GM12878 (cell line): ENCODE results near the gene RBPJL. TPM values are rescaled to one million over a fixed set of nuclear protein-coding genes. Genes with fewer than 3 reads are reported as not detected.
A peak's percentile ranks its signal among the peaks of the same experiment; 100 is the strongest.

Source experiments
- ATAC-seq: fragments of 200-7000 bp; cut with Tn5 transposase; 3 replicates; pipeline ENCODE4 v1.9.1; 2020; ENCODE audit warnings: mild to moderate bottlenecking, moderate library complexity
- BruUV-seq: library from RNA; stranded (reverse); fragments of 400-500 nt; replicated peaks from 2 replicates; lab custom pipeline; 2021; lab: Mats Ljungman, UMichigan
- CTCF ChIA-PET: fragments of 300-600 bp; sonication (Branson Sonifier 250); formaldehyde crosslinking; extraction: SDS; loops from one replicate; lab custom pipeline; 2021; ENCODE audit warnings: inconsistent platforms; lab: Yijun Ruan, JAX
- POLR2A ChIA-PET: fragments of 350-600 bp; formaldehyde crosslinking; extraction: SDS; loops from one replicate; lab custom pipeline; 2021; ENCODE audit warnings: inconsistent platforms; lab: Charles Lee
- RAD21 ChIA-PET: fragments of 300-600 bp; sonication (Branson Sonifier 250); formaldehyde crosslinking; loops from one replicate; lab custom pipeline; 2023; ENCODE audit warnings: antibody characterized with exemption; ENCODE audit not compliant: unreplicated experiment; lab: Charles Lee
- SMC1A ChIA-PET: fragments of 300-600 bp; sonication (Branson Sonifier 250); formaldehyde crosslinking; loops from one replicate; lab custom pipeline; 2023; ENCODE audit not compliant: unreplicated experiment, uncharacterized antibody; lab: Charles Lee
- DNase-seq: peaks from one replicate; pipeline ENCODE4 v3.0.0-alpha.2; 2011; ENCODE audit warnings: low read depth, low spot score
- FAIRE-seq: peaks from 3 replicates; lab custom pipeline; 2011; peaks lifted over from hg19 to GRCh38; lab: Jason Lieb, UNC
- H2AFZ ChIP-seq: 2 replicates; pipeline ENCODE4 v1.6.0; 2011; ENCODE audit warnings: low read depth, low read length, control low read depth; ENCODE audit not compliant: control insufficient read depth
- H3K27ac ChIP-seq: 2 replicates; pipeline ENCODE4 v1.5.1; 2011; ENCODE audit warnings: control low read depth; ENCODE audit not compliant: control insufficient read depth, insufficient read depth
- H3K27me3 ChIP-seq, 2 experiments: replicated peaks in 1 of 2; 2 replicates each; pipeline versions ENCODE4 v1.6.0 to v1.6.1; 2011; ENCODE audit warnings: low read length in 1 of 2; ENCODE audit not compliant: control insufficient read depth in 2 of 2, insufficient read depth in 2 of 2
- H3K36me3 ChIP-seq, 2 experiments: 2 replicates each; pipeline ENCODE4 v1.5.1; 2011; ENCODE audit warnings: low read length in 1 of 2; ENCODE audit not compliant: control insufficient read depth in 2 of 2, insufficient read depth in 2 of 2
- H3K4me1 ChIP-seq: 2 replicates; pipeline ENCODE4 v1.6.1; 2011; ENCODE audit warnings: mild to moderate bottlenecking, low read length, moderate library complexity, mixed read lengths; ENCODE audit not compliant: control insufficient read depth, insufficient read depth
- H3K4me2 ChIP-seq: 2 replicates; pipeline ENCODE4 v1.6.0; 2011; ENCODE audit warnings: control low read depth; ENCODE audit not compliant: control insufficient read depth, insufficient read depth
- H3K4me3 ChIP-seq: fragments of 200-600 bp; sonication (generic); 2 replicates; pipeline ENCODE4 v1.5.1; 2016
- H3K79me2 ChIP-seq: 2 replicates; pipeline ENCODE4 v1.6.0; 2011; ENCODE audit warnings: low read length; ENCODE audit not compliant: control insufficient read depth, insufficient read depth
- H3K9ac ChIP-seq: 2 replicates; pipeline ENCODE4 v1.8.0; 2011; ENCODE audit warnings: low read length, control low read depth, mixed read lengths; ENCODE audit not compliant: control insufficient read depth, insufficient read depth
- H3K9me3 ChIP-seq: replicated peaks from 3 replicates; pipeline ENCODE4 v1.5.1; 2011; ENCODE audit warnings: mild to moderate bottlenecking, low read length; ENCODE audit not compliant: control insufficient read depth, insufficient read depth
- H4K20me1 ChIP-seq: 2 replicates; pipeline ENCODE4 v1.6.0; 2011; ENCODE audit not compliant: control insufficient read depth, insufficient read depth
- CHD1 ChIP-seq: IDR thresholded peaks from 2 replicates; pipeline ENCODE4 v1.6.1; 2012; ENCODE audit warnings: low read depth, low read length, improper control_type of control experiment
- HCFC1 ChIP-seq: fragments of 150-350 bp; IDR thresholded peaks from 2 replicates; pipeline ENCODE4 v1.6.1; 2014; ENCODE audit warnings: low read length
- PAX5 ChIP-seq: IDR thresholded peaks from 2 replicates; pipeline ENCODE4 v1.6.1; 2011; ENCODE audit warnings: low read depth, low read length, borderline replicate concordance
- SIX5 ChIP-seq: IDR thresholded peaks from 2 replicates; pipeline ENCODE4 v1.6.1; 2011; ENCODE audit warnings: mild to moderate bottlenecking, low read depth, low read length, moderate library complexity; ENCODE audit not compliant: severe bottlenecking
- SMAD1 ChIP-seq: fragments of 450-650 bp; IDR thresholded peaks from 2 replicates; pipeline ENCODE4 v1.6.1; 2018; ENCODE audit warnings: mild to moderate bottlenecking, low read depth; ENCODE audit not compliant: partially characterized antibody
- YBX1 ChIP-seq: fragments of 450-650 bp; IDR thresholded peaks from 2 replicates; pipeline ENCODE4 v1.6.1; 2016; ENCODE audit warnings: antibody characterized with exemption
- WGBS: methylation state at CpG from one replicate; pipeline ENCODE4 v1.1.6; 2016; ENCODE audit warnings: low lambda C conversion rate; ENCODE audit not compliant: insufficient replicate concordance, insufficient coverage; ENCODE audit errors: missing lambda C conversion rate; 5-methylcytosine and 5-hydroxymethylcytosine counted together
- in situ Hi-C: fragments of 300-500 bp; cut with MboI; formaldehyde crosslinking; loops from 9 replicates; pipeline ENCODE4 v1.14.3; 2018; ENCODE audit warnings: mixed read lengths
- intact Hi-C: fragments of 100-400 bp; cut with micrococcal nuclease; formaldehyde crosslinking; loops from one replicate; pipeline ENCODE4 v1.14.2; 2022; ENCODE audit not compliant: unreplicated experiment
- polyA plus RNA-seq, 11 experiments: library from polyadenylated mRNA; depleted of rRNA in 4 of 11; unstranded in 6 of 11; stranded (reverse) in 5 of 11; fragments of >200 nt; fragmentation: Nextera tagmentation in 4 of 11; fragmentation: Illumina TruSeq in 1 of 11; extraction: Ambion mirVana in 4 of 11; extraction: Trizol in 1 of 11; gene quantifications; 1 replicate in 1 of 11; 2 replicates in 10 of 11; pipeline versions ENCODE4 v1.2.1 to v1.2.3, GENCODE V29; 2011 to 2016; ENCODE audit warnings: inconsistent platforms in 2 of 11, missing spikeins in 2 of 11, low read depth in 1 of 11
- total RNA-seq, 4 experiments: library from RNA; depleted of rRNA in 3 of 4; stranded (reverse); fragments of >200 nt in 3 of 4; fragmentation: Illumina TruSeq in 1 of 4; extraction: Trizol in 1 of 4; gene quantifications; 2 replicates each; pipeline versions ENCODE4 v1.2.1 to v1.2.3, GENCODE V29; 2013 to 2021
- TF ChIP-seq, protein P1 (sequence below): IDR thresholded peaks from 2 replicates; pipeline ENCODE4 v1.6.1; 2012; ENCODE audit warnings: improper control_type of control experiment, low read depth, low read length; ENCODE audit not compliant: insufficient replicate concordance
- TF ChIP-seq, protein P2 (sequence below): fragments of 450-650 bp; IDR thresholded peaks from 2 replicates; pipeline ENCODE4 v1.6.1; 2018; ENCODE audit warnings: borderline replicate concordance, mild to moderate bottlenecking; ENCODE audit not compliant: partially characterized antibody
- TF ChIP-seq, protein P3 (sequence below): IDR thresholded peaks from 2 replicates; pipeline ENCODE4 v1.6.1; 2012; ENCODE audit warnings: low read depth, low read length, improper control_type of control experiment
- TF ChIP-seq, protein P4 (sequence below): fragments of 450-650 bp; IDR thresholded peaks from 2 replicates; pipeline ENCODE4 v1.6.1; 2017; ENCODE audit warnings: low read depth, mild to moderate bottlenecking, moderate library complexity

The RBPJL gene
- total and polyA plus RNA-seq, 10 of the 15 experiments (the other 5 are each of a cell fraction or from before 2014, with no cell fraction given), result 0.18 TPM; not detected in 9

DNA sequence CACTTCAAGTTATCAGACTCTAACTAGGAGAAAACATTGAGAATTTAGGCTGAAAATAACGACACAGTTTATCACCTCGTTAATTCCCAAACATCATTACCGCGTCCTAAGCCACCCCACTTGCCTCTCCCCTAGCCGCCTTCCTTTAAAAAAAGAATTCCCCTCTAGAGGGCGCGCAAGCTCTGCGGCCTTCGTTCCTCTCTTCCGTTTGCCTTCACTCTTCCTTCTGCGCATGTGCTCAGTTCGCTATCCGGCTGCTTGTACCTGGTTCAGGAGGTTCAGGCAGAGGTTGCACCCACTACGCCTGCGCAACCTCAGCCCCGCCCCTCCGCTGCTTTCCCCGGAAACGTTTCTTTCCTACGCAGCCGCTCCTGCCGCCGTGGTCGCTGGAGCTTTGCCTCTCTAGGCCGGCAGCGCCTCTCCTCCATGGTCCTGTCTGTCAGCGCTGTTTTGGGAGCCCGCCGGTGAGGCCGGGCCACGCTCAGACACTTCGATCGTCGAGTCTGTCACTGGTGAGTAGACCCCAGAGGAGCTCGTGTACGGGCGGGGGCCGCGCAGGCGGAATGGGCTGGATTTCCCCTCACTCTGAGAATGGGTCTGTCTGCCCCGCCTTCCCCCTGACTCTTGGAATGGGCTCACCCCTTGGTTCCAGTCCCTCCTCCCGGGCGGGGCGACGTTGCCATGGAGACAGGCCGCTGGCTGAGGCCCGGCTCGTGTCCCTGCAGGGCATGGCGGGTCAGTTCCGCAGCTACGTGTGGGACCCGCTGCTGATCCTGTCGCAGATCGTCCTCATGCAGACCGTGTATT, 56.4 kb downstream of the RBPJL start, which contains the start of gene SYS1:
Gene SYS1 (plus strand): TSS at position 353 of the 807 bp plus-strand sequence. CDS start 376 bp downstream, at position 729.
- Histone ChIP-seq H3K27ac (peak within 1 kb of the TSS; percentile 92), H2AFZ (peak within 1 kb of the TSS; percentile 98), H3K36me3 (peaks cover 6 to 7% of the 10 kb centered on the region in 2 experiments; a peak in 3 of 4 replicates), H3K27me3 (no peaks in the 10 kb centered on the region), H3K9ac (peak within 1 kb of the TSS; percentile 84), H3K4me3 (peak within 1 kb of the TSS; percentile 62), H3K9me3 (no peaks in the 10 kb centered on the region; the same call in 2 of the 3 replicates), H3K79me2 (peaks cover 7% of the 10 kb centered on the region), H4K20me1 (no peaks in the 10 kb centered on the region; the same call in 1 of the 2 replicates), H3K4me2 (peak within 1 kb of the TSS; percentile 98), H3K4me1 (peaks cover 39% of the 10 kb centered on the region)
- ChIA-PET RAD21 (interaction anchor here (0.8 to 17.6 kb wide), 21 partner anchors 9 to 721 kb away, joined by 3 to 394 read pairs (median 5); partner anchors contain the start of genes PIGT and SDC4), SMC1A (interaction anchor here (0.7 to 19.8 kb wide), 22 partner anchors 10 to 408 kb away, joined by 3 to 440 read pairs (median 4); partner anchors contain the start of genes DBNDD2 and PIGT), CTCF (interaction anchor here (0.6 to 19.4 kb wide), 27 partner anchors 10 to 408 kb away, joined by 3 to 685 read pairs (median 5); partner anchors contain the start of genes PIGT and TP53TG5), POLR2A (interaction anchor here (0.6 to 1.5 kb wide), 5 partner anchors 11 to 74 kb away, joined by 3 to 4 read pairs (median 3); no protein-coding TSS in a partner anchor)
- peak; percentile 94 for DNase-seq
- under 1% methylated on average over 55 of the region's 55 CpGs for WGBS
- in situ Hi-C loops, result loop anchor here (10.0 kb wide), 1 partner anchor 752 kb away; the partner anchor contains the start of gene CD40
- peak; percentile 85 for ATAC-seq
- no TSS peak for BruUV-seq
- intact Hi-C loops, result loop anchor here (1.0 to 2.0 kb wide), 2 partner anchors 74 to 408 kb away; no protein-coding TSS in a partner anchor
- peak; percentile 96 for FAIRE-seq
- TF ChIP-seq, protein P1, sequence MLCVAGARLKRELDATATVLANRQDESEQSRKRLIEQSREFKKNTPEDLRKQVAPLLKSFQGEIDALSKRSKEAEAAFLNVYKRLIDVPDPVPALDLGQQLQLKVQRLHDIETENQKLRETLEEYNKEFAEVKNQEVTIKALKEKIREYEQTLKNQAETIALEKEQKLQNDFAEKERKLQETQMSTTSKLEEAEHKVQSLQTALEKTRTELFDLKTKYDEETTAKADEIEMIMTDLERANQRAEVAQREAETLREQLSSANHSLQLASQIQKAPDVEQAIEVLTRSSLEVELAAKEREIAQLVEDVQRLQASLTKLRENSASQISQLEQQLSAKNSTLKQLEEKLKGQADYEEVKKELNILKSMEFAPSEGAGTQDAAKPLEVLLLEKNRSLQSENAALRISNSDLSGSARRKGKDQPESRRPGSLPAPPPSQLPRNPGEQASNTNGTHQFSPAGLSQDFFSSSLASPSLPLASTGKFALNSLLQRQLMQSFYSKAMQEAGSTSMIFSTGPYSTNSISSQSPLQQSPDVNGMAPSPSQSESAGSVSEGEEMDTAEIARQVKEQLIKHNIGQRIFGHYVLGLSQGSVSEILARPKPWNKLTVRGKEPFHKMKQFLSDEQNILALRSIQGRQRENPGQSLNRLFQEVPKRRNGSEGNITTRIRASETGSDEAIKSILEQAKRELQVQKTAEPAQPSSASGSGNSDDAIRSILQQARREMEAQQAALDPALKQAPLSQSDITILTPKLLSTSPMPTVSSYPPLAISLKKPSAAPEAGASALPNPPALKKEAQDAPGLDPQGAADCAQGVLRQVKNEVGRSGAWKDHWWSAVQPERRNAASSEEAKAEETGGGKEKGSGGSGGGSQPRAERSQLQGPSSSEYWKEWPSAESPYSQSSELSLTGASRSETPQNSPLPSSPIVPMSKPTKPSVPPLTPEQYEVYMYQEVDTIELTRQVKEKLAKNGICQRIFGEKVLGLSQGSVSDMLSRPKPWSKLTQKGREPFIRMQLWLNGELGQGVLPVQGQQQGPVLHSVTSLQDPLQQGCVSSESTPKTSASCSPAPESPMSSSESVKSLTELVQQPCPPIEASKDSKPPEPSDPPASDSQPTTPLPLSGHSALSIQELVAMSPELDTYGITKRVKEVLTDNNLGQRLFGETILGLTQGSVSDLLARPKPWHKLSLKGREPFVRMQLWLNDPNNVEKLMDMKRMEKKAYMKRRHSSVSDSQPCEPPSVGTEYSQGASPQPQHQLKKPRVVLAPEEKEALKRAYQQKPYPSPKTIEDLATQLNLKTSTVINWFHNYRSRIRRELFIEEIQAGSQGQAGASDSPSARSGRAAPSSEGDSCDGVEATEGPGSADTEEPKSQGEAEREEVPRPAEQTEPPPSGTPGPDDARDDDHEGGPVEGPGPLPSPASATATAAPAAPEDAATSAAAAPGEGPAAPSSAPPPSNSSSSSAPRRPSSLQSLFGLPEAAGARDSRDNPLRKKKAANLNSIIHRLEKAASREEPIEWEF, result no peak
- TF ChIP-seq HCFC1, result peak; percentile 63
- TF ChIP-seq, protein P2, sequence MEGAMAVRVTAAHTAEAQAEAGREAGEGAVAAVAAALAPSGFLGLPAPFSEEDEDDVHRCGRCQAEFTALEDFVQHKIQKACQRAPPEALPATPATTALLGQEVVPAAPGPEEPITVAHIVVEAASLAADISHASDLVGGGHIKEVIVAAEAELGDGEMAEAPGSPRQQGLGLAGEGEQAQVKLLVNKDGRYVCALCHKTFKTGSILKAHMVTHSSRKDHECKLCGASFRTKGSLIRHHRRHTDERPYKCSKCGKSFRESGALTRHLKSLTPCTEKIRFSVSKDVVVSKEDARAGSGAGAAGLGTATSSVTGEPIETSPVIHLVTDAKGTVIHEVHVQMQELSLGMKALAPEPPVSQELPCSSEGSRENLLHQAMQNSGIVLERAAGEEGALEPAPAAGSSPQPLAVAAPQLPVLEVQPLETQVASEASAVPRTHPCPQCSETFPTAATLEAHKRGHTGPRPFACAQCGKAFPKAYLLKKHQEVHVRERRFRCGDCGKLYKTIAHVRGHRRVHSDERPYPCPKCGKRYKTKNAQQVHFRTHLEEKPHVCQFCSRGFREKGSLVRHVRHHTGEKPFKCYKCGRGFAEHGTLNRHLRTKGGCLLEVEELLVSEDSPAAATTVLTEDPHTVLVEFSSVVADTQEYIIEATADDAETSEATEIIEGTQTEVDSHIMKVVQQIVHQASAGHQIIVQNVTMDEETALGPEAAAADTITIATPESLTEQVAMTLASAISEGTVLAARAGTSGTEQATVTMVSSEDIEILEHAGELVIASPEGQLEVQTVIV, result peak; percentile 84
- peak; percentile 95 for TF ChIP-seq CHD1
- 0 out of 2 replicates have a peak, but pooled peaks have one; percentile 23 for TF ChIP-seq PAX5
- TF ChIP-seq YBX1, result no peak
- TF ChIP-seq SMAD1, result no peak
- TF ChIP-seq, protein P3, sequence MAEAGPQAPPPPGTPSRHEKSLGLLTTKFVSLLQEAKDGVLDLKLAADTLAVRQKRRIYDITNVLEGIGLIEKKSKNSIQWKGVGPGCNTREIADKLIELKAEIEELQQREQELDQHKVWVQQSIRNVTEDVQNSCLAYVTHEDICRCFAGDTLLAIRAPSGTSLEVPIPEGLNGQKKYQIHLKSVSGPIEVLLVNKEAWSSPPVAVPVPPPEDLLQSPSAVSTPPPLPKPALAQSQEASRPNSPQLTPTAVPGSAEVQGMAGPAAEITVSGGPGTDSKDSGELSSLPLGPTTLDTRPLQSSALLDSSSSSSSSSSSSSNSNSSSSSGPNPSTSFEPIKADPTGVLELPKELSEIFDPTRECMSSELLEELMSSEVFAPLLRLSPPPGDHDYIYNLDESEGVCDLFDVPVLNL, result no peak
- peak; percentile 45 for TF ChIP-seq SIX5
- TF ChIP-seq, protein P4, sequence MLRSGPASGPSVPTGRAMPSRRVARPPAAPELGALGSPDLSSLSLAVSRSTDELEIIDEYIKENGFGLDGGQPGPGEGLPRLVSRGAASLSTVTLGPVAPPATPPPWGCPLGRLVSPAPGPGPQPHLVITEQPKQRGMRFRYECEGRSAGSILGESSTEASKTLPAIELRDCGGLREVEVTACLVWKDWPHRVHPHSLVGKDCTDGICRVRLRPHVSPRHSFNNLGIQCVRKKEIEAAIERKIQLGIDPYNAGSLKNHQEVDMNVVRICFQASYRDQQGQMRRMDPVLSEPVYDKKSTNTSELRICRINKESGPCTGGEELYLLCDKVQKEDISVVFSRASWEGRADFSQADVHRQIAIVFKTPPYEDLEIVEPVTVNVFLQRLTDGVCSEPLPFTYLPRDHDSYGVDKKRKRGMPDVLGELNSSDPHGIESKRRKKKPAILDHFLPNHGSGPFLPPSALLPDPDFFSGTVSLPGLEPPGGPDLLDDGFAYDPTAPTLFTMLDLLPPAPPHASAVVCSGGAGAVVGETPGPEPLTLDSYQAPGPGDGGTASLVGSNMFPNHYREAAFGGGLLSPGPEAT, result peak; percentile 90
